GM18505 (cell line): ENCODE measurements around the gene NECAB2.

ENCODE experiments used
- ATAC-seq: cut with Tn5 transposase; IDR thresholded peaks from one replicate; pipeline ENCODE4 v1.9.1; 2021; ENCODE audit not compliant: unreplicated experiment
- POLR2A ChIP-seq: IDR thresholded peaks from 4 replicates; pipeline ENCODE4 v1.6.1; 2011; ENCODE audit warnings: borderline replicate concordance; ENCODE audit not compliant: insufficient read depth, insufficient read length; ENCODE audit errors: extremely low read depth

NECAB2 gene

DNA sequence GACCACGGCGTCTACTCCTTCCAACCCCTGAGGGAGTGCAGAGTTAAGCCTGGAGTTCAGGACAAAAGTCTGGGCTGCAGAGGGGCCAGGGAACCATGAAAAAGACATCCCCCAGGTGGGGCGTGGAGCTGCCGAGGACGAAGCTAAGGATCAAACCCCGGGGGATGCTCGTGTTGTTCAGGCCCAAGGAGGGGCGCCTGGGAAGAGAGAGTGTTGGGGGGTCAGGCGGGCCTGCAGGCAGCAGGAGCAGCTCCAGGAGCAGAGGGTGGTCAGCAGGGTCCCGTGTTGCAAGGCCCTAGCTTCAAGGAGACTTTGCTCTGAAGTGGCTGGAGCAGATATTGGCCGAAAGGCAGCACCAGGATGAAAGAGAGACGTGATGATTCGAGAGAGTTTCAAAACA, 26.7 kb downstream of the NECAB2 start:
- no peak for ATAC-seq
- TF ChIP-seq POLR2A, result no peak

DNA sequence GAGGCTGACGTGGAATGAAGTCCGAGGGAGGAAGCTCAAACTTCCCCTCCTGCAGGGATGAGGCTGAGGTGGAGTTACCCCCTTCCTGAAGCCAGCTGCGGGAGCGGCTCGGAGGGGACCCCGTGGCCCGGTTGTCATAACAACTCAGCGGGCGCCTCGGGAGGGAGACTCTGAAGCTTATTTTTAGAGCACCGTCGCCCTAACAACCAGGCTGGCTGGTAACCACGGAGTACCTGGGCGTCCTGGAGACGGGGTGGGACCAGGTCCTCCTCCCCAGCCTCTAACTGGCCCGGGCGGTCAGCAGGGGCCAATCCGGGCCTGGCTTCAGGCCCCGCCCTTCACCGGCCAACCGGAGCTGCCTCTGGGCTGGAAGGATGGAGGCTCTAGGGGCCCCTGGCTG, 27.7 kb downstream of the NECAB2 start:
- ATAC-seq, result no peak
- TF ChIP-seq POLR2A, result no peak

DNA sequence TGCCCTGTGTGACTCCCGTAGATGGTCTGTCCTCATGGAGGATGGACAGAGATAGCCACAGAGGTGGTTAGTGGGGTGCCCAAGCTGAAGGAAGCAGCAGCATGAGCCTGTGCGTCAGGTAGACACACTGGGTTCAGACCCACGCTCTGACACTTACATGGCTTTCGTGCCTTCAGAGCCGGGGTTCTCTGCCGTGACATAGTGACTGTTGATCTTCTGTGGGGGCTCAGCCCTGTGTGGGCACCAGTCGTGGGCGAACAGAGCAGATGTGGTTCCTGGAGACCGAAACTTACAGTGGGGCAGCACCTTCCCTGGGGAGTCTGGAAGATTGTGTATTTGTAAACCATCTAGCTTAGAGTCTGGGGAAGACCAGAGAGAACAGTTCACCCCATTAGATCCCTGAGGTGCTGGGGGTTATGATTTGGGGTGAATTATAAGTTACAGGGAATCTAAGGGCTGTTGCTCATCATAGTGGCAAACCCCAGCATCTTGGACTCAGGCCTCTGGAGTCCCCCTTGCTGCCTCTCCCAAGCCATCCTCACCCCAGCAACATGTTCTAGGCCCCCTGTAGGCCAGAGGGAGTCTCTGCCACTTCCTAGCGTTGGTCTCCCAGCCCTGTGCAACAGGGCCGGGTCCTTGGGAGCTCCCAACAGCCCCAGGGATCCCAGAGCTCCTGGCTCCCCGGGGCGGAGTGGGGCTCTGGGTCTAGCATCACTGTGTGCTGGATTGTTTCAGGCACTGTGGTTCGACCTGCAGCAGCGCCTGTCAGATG, 28.6 kb downstream of the NECAB2 start:
- no peak for ATAC-seq
- TF ChIP-seq POLR2A, result no peak

DNA sequence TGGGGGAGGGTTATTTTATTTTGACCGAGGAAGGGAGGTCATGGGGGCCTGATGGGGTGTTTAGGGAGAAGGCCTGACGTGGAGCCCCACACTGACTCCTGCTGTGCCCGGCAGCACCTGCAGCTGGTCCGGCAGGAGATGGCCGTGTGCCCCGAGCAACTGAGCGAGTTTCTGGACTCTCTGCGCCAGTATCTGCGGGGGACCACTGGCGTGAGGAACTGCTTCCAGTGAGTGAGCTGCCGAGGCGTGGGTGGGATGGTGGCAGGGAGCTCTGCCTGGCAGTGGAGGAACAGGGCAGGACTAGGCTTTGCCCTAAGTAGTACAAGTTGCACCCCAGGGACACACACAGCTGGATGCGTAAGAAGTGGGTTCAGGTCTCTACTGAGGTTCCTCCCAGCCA, 30.0 kb downstream of the NECAB2 start:
- TF ChIP-seq POLR2A, result no peak
- ATAC-seq, result no peak

DNA sequence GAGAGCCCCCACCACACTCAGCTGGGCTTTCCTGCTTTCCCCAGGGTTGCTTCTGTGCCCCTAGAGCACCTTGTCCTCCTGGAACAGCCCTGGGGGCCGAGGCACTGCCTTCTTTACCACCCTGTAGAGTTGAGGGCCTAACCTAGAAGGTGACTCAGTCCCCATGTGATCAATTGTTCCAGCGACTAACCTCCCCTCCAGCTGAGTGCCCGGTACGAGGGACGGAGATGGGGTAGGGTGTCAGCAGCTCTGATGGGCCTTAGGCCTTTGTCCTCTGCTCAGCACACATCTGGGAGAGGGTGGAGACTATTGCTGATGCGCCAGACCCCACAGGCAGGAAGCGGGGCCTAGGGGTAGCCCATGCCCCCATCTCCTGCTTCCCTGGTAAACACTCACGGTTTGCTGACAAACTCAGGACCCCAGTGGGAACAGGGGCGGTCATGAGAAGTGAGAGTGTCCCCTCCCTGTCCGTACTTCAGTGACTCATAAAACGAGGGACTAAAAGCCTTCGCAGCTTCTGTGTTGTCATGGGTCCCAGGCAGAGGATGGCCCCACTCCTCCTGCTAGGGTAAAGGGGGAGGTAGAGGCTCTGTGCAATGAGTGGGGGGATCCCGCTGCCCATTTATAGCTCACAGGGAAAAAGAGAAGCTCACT, 33.1 kb downstream of the NECAB2 start:
- TF ChIP-seq POLR2A, result no peak
- ATAC-seq, result no peak

DNA sequence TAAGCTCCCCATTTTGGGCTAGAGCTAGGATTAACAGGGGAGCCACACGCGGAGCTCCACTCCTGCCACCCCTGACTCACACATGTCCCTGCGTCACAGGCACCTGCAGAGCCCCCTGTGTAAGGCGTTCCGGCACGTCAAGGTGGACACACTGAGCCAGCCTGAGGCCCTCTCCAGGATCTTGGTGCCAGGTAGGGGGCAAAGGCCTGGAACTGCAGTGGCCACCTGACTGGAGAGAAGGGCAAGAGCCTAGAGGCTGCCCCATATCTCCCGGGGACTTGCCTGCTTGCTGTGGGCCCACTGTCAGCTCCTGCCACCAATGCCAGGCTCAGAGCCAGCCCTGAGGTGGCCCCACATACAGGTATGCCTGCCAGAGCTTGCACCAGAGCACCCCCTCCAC, 33.7 kb downstream of the NECAB2 start:
- no peak for TF ChIP-seq POLR2A
- ATAC-seq, result no peak

DNA sequence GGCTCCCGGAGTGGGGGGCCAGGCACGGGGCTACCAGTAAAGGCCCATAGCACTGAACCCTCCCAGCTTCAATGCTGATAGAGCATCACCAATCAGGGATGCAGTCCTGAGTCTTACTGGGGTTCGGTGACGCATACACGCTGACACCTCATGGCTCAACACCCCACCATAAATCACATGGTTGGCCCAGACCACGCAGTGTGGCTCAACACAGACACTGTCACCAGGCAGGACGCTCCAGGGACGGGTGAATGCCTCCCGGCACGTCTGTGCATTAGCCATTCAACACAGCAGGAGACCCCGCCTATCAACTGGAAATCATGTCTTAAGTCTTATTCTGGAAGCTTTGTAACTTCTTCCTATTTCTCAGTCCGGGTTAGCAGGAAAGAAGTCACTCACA, 35.0 kb downstream of the NECAB2 start:
- ATAC-seq, result no peak
- no peak for TF ChIP-seq POLR2A

DNA sequence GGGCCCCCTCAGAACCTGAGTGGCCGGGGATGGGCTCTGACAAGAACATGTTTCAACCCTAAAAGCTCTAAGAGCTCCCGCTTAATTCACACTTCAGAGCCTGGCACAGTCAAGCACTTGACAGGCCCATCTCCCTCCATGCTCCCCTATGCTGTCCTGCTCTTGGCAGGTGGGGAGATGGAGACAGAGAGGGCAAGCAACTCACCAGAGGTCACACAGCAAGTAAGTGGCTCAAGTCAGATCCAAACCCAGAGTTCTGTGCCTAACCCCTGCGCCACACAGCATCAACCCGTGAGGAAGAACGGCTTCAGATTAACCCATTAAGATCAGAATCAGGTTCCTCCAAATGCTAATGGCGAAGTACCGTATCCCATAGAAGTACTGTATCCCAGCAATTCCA, 36.4 kb downstream of the NECAB2 start:
- no peak for TF ChIP-seq POLR2A
- no peak for ATAC-seq

DNA sequence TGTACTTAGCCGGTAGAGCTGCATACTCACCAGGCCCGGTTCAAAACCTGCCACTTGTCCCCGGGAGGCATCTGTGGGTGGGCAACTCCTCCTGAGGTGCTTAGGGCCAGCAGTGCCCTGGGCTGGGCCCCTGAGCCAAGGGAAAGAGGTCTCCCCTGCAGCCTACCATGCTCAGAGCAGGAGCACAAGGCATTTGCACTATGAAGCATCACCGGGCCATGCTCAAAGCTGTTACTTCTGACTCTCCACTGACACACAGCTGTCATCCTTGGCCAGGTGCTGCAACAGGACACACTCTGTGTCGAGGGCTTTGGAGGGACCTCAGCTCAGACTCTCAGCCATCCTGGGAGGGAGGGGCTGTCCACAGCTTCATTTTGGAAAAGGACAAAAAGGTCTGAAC, 37.3 kb downstream of the NECAB2 start:
- TF ChIP-seq POLR2A, result no peak
- ATAC-seq, result no peak

DNA sequence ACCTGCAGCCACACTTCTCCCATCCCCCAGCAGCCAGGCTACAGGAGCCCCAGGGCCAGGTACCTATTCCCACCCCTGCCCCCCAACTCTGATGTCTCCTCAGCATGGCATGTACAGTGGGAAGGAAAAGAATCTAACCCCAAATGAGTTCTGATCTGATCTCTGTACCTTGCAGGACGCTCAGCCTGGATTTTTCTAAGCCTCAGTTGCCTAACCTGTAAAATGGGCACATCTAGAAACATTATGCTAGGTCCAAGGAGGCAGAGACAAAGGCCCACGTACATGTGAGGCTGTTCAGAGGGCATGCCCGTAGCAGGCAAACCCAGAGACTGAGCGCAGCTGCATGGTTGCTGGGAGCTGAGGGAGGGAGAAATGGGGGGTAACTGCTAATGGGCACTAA, 39.5 kb downstream of the NECAB2 start:
- no peak for TF ChIP-seq POLR2A
- no peak for ATAC-seq

DNA sequence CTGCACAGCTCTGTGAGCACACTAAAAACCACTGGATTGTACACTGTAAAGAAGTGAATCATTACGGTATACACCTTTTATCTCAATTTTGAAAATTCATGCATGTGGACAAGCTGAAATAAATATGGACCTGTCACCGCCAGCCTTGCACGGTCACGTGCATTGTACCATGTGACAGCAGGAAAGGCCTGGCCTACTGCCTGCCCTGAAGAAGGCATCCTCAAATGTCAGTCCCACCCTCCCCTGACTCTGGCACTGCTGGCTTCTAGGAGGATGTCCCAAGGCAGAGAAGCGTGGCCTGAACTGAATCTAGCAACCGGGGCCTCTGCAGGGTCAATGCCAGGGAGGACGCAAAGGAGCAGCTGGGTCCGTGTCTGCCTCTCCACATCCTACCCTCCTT, 39.9 kb downstream of the NECAB2 start:
- no peak for ATAC-seq
- TF ChIP-seq POLR2A, result no peak

DNA sequence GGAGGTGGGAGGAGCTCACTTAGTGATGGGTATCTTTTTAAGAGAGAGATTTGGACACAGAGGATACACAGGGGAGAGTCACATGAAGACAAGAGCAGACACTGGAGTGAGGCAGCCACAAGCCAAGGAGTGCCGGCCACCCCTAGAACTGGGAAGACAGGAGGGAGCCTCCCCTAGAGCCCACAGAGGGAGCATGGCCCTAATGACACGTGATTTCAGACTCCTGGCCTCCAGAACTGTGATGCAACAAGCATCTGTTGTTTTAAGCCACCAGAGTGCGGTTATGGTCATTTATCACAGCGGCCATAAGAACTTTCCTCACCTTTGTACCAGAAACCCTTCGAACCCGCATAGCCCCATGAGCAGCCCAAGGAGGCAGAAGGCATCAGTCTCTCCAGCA, 41.2 kb downstream of the NECAB2 start:
- ATAC-seq, result no peak
- TF ChIP-seq POLR2A, result no peak

DNA sequence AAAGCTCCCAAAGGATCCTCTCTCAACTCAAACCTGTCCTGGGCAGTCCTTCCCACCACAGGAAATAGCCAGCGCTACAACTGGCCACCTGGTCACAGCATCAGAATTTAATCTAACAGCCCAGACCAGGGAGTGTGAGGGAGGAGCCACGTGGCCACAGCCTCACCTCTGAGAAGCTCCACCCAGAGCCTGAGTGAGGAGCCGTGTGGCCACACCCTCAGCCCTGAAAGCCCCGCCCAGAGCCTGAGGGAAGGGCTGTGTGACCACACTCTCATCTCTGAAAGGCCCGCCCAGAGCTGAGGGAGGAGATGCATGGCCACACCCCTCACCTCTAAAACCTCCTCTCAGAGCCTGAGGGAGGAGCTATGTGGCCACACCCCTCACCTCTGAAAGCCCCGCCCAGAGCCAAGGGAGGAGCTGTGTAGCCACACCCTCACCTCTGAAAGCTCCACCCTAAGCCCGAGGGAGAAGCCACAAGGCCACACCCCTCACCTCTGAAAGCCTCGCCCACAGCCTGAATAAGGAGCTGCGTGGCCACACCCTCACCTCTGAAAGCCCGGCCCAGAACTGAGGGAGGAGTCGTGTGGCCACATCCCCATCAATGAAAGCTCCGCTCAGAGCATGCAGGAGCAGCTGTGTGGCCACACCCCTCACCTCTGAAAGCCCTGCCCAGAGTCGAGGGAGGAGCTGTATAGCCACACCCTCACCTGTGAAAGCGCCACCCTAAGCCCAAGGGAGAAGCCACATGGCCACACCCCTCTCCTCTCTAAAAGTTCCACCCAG, 45.9 kb downstream of the NECAB2 start:
- ATAC-seq, result peak; percentile 82
- TF ChIP-seq POLR2A, result no peak

DNA sequence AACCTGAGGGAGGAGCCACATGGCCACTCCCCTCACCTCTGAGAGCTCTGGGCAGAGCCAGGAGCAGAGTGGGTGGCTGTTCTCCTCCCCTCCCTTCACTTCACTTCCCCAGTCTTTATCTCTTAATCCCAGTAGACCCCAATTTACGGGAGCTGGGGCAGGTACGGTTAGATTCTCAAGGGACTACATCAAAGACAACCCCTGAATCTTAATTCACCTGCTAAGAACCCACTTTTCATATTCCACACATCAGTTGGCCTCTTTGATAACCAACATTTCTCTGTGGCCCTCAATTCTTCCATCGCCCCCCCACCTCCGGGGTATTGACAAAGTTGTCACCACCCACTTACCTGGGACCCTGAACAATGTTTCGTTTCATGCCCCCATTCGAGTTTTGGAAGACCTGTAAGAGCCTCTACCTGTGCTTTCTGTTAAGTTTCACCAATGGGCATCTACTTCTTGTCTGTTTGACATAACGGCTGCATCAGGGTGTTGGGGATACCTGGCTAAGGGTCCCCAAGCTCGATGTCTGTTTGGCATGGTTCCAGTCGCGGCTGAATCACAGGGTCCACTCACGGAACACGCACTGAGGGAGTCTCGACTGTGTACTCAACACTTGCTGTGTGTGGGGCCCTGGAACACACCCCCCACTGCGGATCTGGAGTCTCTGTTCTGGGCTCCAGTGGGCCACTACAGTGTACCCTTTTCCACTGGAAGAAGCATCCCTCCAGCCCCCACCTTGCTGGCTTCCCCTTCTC, 46.7 kb downstream of the NECAB2 start:
- no peak for ATAC-seq
- no peak for TF ChIP-seq POLR2A

DNA sequence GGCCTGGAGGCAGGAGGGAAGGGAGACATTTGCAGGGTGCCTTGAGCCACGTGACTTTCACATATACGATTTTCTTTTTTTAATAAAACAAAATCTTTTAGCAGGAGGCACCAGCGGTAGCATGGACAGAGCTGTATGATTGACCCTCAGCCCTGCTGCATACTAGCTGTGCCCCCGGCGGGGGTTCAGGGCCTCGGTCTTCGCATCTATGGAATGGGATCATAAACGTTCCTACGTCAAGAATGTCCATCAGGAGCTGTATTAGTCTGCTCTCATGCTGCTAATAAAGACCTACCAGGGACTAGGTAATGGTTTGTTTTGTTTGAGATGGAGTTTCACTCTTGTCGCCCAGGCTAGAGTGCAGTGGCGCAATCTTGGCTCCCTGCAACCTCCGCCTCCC, 47.4 kb downstream of the NECAB2 start:
- no peak for ATAC-seq
- TF ChIP-seq POLR2A, result no peak
